ENCODE data around the gene LCE6A. TPM values are rescaled to one million over a fixed set of nuclear protein-coding genes. Genes with fewer than 3 reads are reported as not detected.

The LCE6A gene
- total RNA-seq, 6 experiments from 2014 or later, result not detected

GRCh38 chr1:152836870-152837269, 5.8 kb upstream of the LCE6A start:
- H3K27ac Mint-ChIP-seq, result no peak overlapping the region
- no peak for DNase-seq
- no peaks in the 10 kb centered on the region; the same call in none of the 2 replicates for H3K9me3 Mint-ChIP-seq
- H3K4me1 Mint-ChIP-seq (ENCODE audit: low read depth), result no peaks in the 10 kb centered on the region
- no peaks in the 10 kb centered on the region for H3K36me3 Mint-ChIP-seq (ENCODE audit: low read depth)
- no peak for TF ChIP-seq CTCF (IDR thresholded peaks at IDR 0.05)
- H3K4me3 Mint-ChIP-seq, result no peak overlapping the region
- H3K27me3 Mint-ChIP-seq (ENCODE audit: insufficient read depth), result no peaks in the 10 kb centered on the region; the same call in none of the 2 replicates

- TF ChIP-seq CTCF (IDR thresholded peaks at IDR 0.05), result no peak
- no peak overlapping the region for H3K27ac Mint-ChIP-seq
- no peak for DNase-seq
- peaks cover 3% of the 10 kb centered on the region; the same call in 1 of the 2 replicates for H3K27me3 Mint-ChIP-seq (ENCODE audit: insufficient read depth)
- H3K4me3 Mint-ChIP-seq, result no peak overlapping the region
- H3K9me3 Mint-ChIP-seq, result no peaks in the 10 kb centered on the region; the same call in 1 of the 2 replicates
- no peaks in the 10 kb centered on the region for H3K36me3 Mint-ChIP-seq (ENCODE audit: low read depth)
- no peaks in the 10 kb centered on the region; the same call in 1 of the 2 replicates for H3K4me1 Mint-ChIP-seq (ENCODE audit: low read depth)
Observed at GRCh38 chr1:152855661-152856060, 13.0 kb downstream of the LCE6A start.

GRCh38 chr1:152858062-152858461, 15.4 kb downstream of the LCE6A start:
- no peaks in the 10 kb centered on the region for H3K36me3 Mint-ChIP-seq (ENCODE audit: low read depth)
- peaks cover 7% of the 10 kb centered on the region; the same call in 1 of the 2 replicates for H3K27me3 Mint-ChIP-seq (ENCODE audit: insufficient read depth)

GRCh38 chr1:152859696-152860095, 17.0 kb downstream of the LCE6A start, which contains the start of gene LCE7A:
Gene LCE7A, plus strand, starts transcription at chr1:152859996. Its CDS starts 702 bp downstream, at chr1:152860698.
- H3K36me3 Mint-ChIP-seq (ENCODE audit: low read depth), result no peaks in the 10 kb centered on the region
- no peak for TF ChIP-seq CTCF (IDR thresholded peaks at IDR 0.05)
- H3K4me1 Mint-ChIP-seq (ENCODE audit: low read depth), result no peaks in the 10 kb centered on the region; the same call in 1 of the 2 replicates
- peaks cover 7% of the 10 kb centered on the region; the same call in 1 of the 2 replicates for H3K27me3 Mint-ChIP-seq (ENCODE audit: insufficient read depth)
- H3K4me3 Mint-ChIP-seq, result no peak within 1 kb of the TSS
- H3K27ac Mint-ChIP-seq, result no peak within 1 kb of the TSS
- DNase-seq, result no peak
- H3K9me3 Mint-ChIP-seq, result no peaks in the 10 kb centered on the region; the same call in 1 of the 2 replicates

More at GRCh38 chr1:152858062-152858461, 15.4 kb downstream of the LCE6A start:
- no peak overlapping the region for H3K4me3 Mint-ChIP-seq
- DNase-seq, result no peak
- no peak overlapping the region for H3K27ac Mint-ChIP-seq
- H3K9me3 Mint-ChIP-seq, result no peaks in the 10 kb centered on the region; the same call in 1 of the 2 replicates
- no peaks in the 10 kb centered on the region; the same call in 1 of the 2 replicates for H3K4me1 Mint-ChIP-seq (ENCODE audit: low read depth)
- TF ChIP-seq CTCF (IDR thresholded peaks at IDR 0.05), result no peak

- no peak for DNase-seq
- peaks cover 7% of the 10 kb centered on the region; the same call in 1 of the 2 replicates for H3K27me3 Mint-ChIP-seq (ENCODE audit: insufficient read depth)
- H3K27ac Mint-ChIP-seq, result no peak overlapping the region
- H3K4me1 Mint-ChIP-seq (ENCODE audit: low read depth), result no peaks in the 10 kb centered on the region; the same call in 1 of the 2 replicates
- TF ChIP-seq CTCF (IDR thresholded peaks at IDR 0.05), result no peak
- no peaks in the 10 kb centered on the region; the same call in 1 of the 2 replicates for H3K9me3 Mint-ChIP-seq
- H3K4me3 Mint-ChIP-seq, result no peak overlapping the region
- H3K36me3 Mint-ChIP-seq (ENCODE audit: low read depth), result no peaks in the 10 kb centered on the region
Observed at GRCh38 chr1:152860129-152860528, 17.5 kb downstream of the LCE6A start.

Data from HFFc6 (cell line).